Activated gamma-delta T cell treated with anti-CD3 and anti-CD28 coated beads, Interleukin-2, amount 50 U/mL, for 16 hours (primary cell): ENCODE results near the gene TP63.
"Not testable (repeated sequence)": the region's sequence is repeated elsewhere in the genome, so short reads cannot be mapped to it uniquely, and the experiment has no call there.

Experiments
- DNase-seq: peaks from one replicate; pipeline ENCODE4 v3.0.0-alpha.2; 2020; ENCODE audit warnings: low read depth

The TP63 gene

GRCh38 chr3:189626286-189626685 lies 4.9 kb upstream of the TP63 start:
- DNase-seq: no peak

- DNase-seq: no peak
These were observed 1.3 kb upstream of the TP63 start for GRCh38 chr3:189629803-189630455.

GRCh38 chr3:189630767-189631372 lies 319 bp upstream of the TP63 start:
- no peak for DNase-seq

GRCh38 chr3:189631409-189631808 lies 220 bp downstream of the TP63 start:
- no peak for DNase-seq

- DNase-seq: no peak
These were observed 1.1 kb downstream of the TP63 start for GRCh38 chr3:189632242-189632641.

- DNase-seq: no peak
These were observed 4.2 kb downstream of the TP63 start for GRCh38 chr3:189635339-189635738.

- DNase-seq: no peak
These were observed 4.9 kb downstream of the TP63 start for GRCh38 chr3:189636048-189636447.

GRCh38 chr3:189637750-189638149 lies 6.6 kb downstream of the TP63 start:
- no peak for DNase-seq

GRCh38 chr3:189638276-189639031 lies 7.3 kb downstream of the TP63 start:
- DNase-seq: no peak

GRCh38 chr3:189641776-189642175 lies 10.6 kb downstream of the TP63 start:
- no peak for DNase-seq

GRCh38 chr3:189646853-189647542 lies 15.8 kb downstream of the TP63 start:
- no peak for DNase-seq

GRCh38 chr3:189652042-189652441 lies 20.9 kb downstream of the TP63 start:
- no peak for DNase-seq

- DNase-seq: no peak
These were observed 24.4 kb downstream of the TP63 start for GRCh38 chr3:189655617-189656016.

- no peak for DNase-seq
These were observed 28.4 kb downstream of the TP63 start for GRCh38 chr3:189659571-189659970.

GRCh38 chr3:189664311-189664710 lies 33.1 kb downstream of the TP63 start:
- DNase-seq: no peak

GRCh38 chr3:189672346-189672745 lies 41.2 kb downstream of the TP63 start:
- DNase-seq: not testable (repeated sequence)

- DNase-seq: no peak
These were observed 42.3 kb downstream of the TP63 start for GRCh38 chr3:189673535-189673934.

GRCh38 chr3:189674249-189674913 lies 43.2 kb downstream of the TP63 start:
- no peak for DNase-seq

GRCh38 chr3:189677667-189678066 lies 46.5 kb downstream of the TP63 start:
- DNase-seq: no peak

- DNase-seq: no peak
These were observed 49.5 kb downstream of the TP63 start for GRCh38 chr3:189680723-189681122.

- no peak for DNase-seq
These were observed 52.5 kb downstream of the TP63 start for GRCh38 chr3:189683546-189684255.

GRCh38 chr3:189684317-189684716 lies 53.1 kb downstream of the TP63 start:
- no peak for DNase-seq
